ENCODE data around the gene PSAPL1. TPM values are rescaled to one million over a fixed set of nuclear protein-coding genes. Genes with fewer than 3 reads are reported as not detected.

The PSAPL1 gene
- total RNA-seq, 1 donor from 2014 or later = not detected

DNA sequence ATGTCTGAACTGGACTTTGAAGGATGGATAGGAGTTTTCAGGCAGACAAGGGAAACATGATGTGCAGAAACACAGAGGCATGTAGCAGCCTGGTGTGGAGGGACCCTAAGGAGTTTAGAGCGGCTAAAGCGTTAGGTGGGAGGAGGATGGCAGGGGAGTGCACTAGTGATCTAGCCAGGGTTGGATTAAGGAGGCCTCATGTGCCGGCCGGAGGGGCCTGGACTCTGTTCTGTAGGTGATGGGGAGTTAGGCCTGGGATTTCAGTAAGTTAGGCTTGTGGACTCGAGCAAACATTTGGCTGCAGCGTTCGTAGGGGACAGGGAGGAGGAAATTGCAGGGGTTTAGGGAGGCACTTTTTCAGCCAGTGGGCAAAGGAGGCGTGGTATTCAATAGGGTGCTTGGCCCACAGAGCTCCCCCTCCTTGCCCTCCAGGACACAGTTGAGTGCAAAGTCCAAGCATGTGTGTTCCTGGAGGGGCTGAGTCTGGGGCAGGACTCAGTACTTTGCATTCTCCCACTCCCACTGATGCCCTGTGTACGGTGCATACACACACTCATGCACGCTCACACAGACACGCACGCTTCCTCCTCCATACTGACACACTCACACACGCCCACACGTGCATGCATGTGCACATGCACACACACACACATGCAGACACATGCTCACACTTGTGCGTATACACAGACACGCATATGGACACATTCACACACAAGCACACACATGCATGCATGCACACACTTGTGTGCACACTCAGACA, 18.6 kb downstream of the PSAPL1 start:
- no peaks in the 10 kb centered on the region for H3K79me2 ChIP-seq (ENCODE audit: insufficient read depth, low read length)
- no peaks in the 10 kb centered on the region for H3K27me3 ChIP-seq (ENCODE audit: insufficient read depth, low read length)
- no peak for FAIRE-seq
- no peak overlapping the region for H3K4me3 ChIP-seq (ENCODE audit: insufficient read depth, low read depth, low read length)
- no peaks in the 10 kb centered on the region for H3K36me3 ChIP-seq (ENCODE audit: insufficient read depth, low read length)
- peaks cover 48% of the 10 kb centered on the region for H4K20me1 ChIP-seq (ENCODE audit: insufficient read depth, low read length)
- no peaks in the 10 kb centered on the region for H3K4me1 ChIP-seq (ENCODE audit: insufficient read depth, low read length)
- H3K9ac ChIP-seq (ENCODE audit: low read length) = no peak overlapping the region
- Mint-ChIP-seq H3K36me3 (ENCODE audit: low read depth, unreplicated experiment) (peaks cover 17% of the 10 kb centered on the region), H3K9me3 (ENCODE audit: unreplicated experiment) (peaks cover 4% of the 10 kb centered on the region), H3K27ac (ENCODE audit: unreplicated experiment) (no peak overlapping the region), H3K4me1 (ENCODE audit: low read depth, unreplicated experiment) (no peaks in the 10 kb centered on the region), H3K27me3 (ENCODE audit: low read depth, unreplicated experiment) (peaks cover 55% of the 10 kb centered on the region), H3K4me3 (ENCODE audit: unreplicated experiment) (no peak overlapping the region)
- no peaks in the 10 kb centered on the region for H3K9me3 ChIP-seq (ENCODE audit: insufficient read depth, low read depth, low read length)
- no peak overlapping the region for H3K4me2 ChIP-seq (ENCODE audit: low read length)
- no peak overlapping the region for H3K27ac ChIP-seq (ENCODE audit: low read depth, low read length)
- H2AFZ ChIP-seq (ENCODE audit: low read depth, low read length) = no peak overlapping the region
- no peak for DNase-seq (ENCODE audit: low read depth)
- TF ChIP-seq, protein P1, sequence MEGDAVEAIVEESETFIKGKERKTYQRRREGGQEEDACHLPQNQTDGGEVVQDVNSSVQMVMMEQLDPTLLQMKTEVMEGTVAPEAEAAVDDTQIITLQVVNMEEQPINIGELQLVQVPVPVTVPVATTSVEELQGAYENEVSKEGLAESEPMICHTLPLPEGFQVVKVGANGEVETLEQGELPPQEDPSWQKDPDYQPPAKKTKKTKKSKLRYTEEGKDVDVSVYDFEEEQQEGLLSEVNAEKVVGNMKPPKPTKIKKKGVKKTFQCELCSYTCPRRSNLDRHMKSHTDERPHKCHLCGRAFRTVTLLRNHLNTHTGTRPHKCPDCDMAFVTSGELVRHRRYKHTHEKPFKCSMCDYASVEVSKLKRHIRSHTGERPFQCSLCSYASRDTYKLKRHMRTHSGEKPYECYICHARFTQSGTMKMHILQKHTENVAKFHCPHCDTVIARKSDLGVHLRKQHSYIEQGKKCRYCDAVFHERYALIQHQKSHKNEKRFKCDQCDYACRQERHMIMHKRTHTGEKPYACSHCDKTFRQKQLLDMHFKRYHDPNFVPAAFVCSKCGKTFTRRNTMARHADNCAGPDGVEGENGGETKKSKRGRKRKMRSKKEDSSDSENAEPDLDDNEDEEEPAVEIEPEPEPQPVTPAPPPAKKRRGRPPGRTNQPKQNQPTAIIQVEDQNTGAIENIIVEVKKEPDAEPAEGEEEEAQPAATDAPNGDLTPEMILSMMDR (IDR thresholded peaks at IDR 0.05; ENCODE audit: insufficient read depth, low read depth, low read length) = no peak
- no peak for TF ChIP-seq EZH2 (IDR thresholded peaks at IDR 0.05; ENCODE audit: insufficient read depth, low read length)

DNA sequence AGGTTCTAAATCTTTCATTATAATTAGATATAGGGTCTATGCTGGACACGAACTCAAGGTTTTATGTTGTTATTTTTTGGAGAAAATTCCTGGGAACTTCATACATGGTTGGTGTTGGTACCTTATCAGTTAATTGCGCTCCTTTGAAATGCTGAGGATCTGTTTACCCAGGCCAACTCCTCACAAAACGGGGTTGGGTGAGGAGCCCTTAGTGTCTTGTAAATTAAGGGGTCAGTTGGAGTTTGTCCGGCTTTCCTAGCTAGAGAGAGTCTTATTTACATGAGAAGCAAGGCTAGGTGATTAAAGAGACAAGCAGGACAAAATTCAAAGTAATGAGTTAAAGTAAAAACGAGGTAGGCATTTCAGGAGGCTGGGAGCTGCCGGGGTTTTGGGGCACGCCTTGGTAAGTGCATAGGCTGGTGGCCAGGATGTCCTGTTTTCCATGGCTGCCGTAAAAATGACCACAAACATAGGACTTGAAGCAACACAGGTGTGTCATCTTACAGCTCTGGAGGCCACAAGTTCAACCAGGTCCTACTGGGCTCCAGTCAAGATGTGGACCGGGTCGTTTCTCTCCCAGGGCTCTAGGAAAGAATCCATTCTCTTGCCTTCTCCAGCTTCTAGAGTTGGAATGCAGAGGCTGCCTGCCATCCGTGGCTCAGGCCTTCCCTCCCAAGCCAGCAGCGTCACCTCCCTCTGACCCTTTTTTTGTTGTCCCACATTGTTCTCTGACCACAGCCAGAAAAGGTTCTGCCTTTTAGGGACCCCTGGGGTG, 19.8 kb downstream of the PSAPL1 start:
- TF ChIP-seq, protein P1 (IDR thresholded peaks at IDR 0.05; ENCODE audit: insufficient read depth, low read depth, low read length) = no peak
- no peak for TF ChIP-seq EZH2 (IDR thresholded peaks at IDR 0.05; ENCODE audit: insufficient read depth, low read length)
- peaks cover 9% of the 10 kb centered on the region for H3K9me3 Mint-ChIP-seq (ENCODE audit: unreplicated experiment)
- no peaks in the 10 kb centered on the region for H3K36me3 ChIP-seq (ENCODE audit: insufficient read depth, low read length)
- H3K9ac ChIP-seq (ENCODE audit: low read length) = no peak overlapping the region
- peaks cover 21% of the 10 kb centered on the region for H3K36me3 Mint-ChIP-seq (ENCODE audit: low read depth, unreplicated experiment)
- no peak overlapping the region for H3K27ac Mint-ChIP-seq (ENCODE audit: unreplicated experiment)
- DNase-seq (ENCODE audit: low read depth) = no peak
- H3K27me3 Mint-ChIP-seq (ENCODE audit: low read depth, unreplicated experiment) = peaks cover 49% of the 10 kb centered on the region
- no peak overlapping the region for H3K4me3 Mint-ChIP-seq (ENCODE audit: unreplicated experiment)
- H2AFZ ChIP-seq (ENCODE audit: low read depth, low read length) = no peak overlapping the region
- no peak overlapping the region for H3K4me2 ChIP-seq (ENCODE audit: low read length)
- no peaks in the 10 kb centered on the region for H3K4me1 Mint-ChIP-seq (ENCODE audit: low read depth, unreplicated experiment)
- FAIRE-seq = no peak
- no peaks in the 10 kb centered on the region for H3K4me1 ChIP-seq (ENCODE audit: insufficient read depth, low read length)
- H3K4me3 ChIP-seq (ENCODE audit: insufficient read depth, low read depth, low read length) = no peak overlapping the region
- peaks cover 36% of the 10 kb centered on the region for H4K20me1 ChIP-seq (ENCODE audit: insufficient read depth, low read length)
- no peaks in the 10 kb centered on the region for H3K27me3 ChIP-seq (ENCODE audit: insufficient read depth, low read length)
- no peaks in the 10 kb centered on the region for H3K9me3 ChIP-seq (ENCODE audit: insufficient read depth, low read depth, low read length)
- H3K79me2 ChIP-seq (ENCODE audit: insufficient read depth, low read length) = no peaks in the 10 kb centered on the region
- no peak overlapping the region for H3K27ac ChIP-seq (ENCODE audit: low read depth, low read length)

Data from astrocyte (in vitro differentiated cells and primary cell).